Right lobe of liver (tissue), 6 donors: ENCODE results near the gene DUXA. TPM values are rescaled to one million over a fixed set of nuclear protein-coding genes. Genes with fewer than 3 reads are reported as not detected.
"Not testable (repeated sequence)": the region's sequence is repeated elsewhere in the genome, so short reads cannot be mapped to it uniquely, and the experiment has no call there.

ENCODE experiments used
- ATAC-seq, 4 donors: fragments of 200-7000 bp; cut with Tn5 transposase; one replicate each; pipeline ENCODE4 v1.9.1; 2020; ENCODE audit warnings: mild to moderate bottlenecking in 4 of 4, moderate library complexity in 4 of 4
- DNase-seq, 3 donors: peaks; one replicate each; pipeline ENCODE4 v3.0.0-alpha.2; 2020
- H3K27ac ChIP-seq, 3 donors: fragments of 200-600 bp; one replicate each; pipeline ENCODE4 v1.8.0; 2022
- H3K27me3 ChIP-seq, 2 donors: fragments of 200-600 bp; one replicate each; pipeline ENCODE4 v1.8.0; 2022
- H3K36me3 ChIP-seq, 4 donors: fragments of 200-600 bp; sonication (generic) in 1 of 4; one replicate each; pipeline versions ENCODE4 v1.5.1 to v1.8.0; 2017 to 2022; ENCODE audit warnings: control low read depth in 1 of 4
- H3K4me1 ChIP-seq, 4 donors: fragments of 200-600 bp; sonication (generic) in 1 of 4; one replicate each; pipeline versions ENCODE4 v1.5.1 to v1.8.0; 2017 to 2022; ENCODE audit warnings: control low read depth in 1 of 4
- H3K4me3 ChIP-seq, 3 donors: fragments of 200-600 bp; one replicate each; pipeline ENCODE4 v1.8.0; 2022
- H3K9me3 ChIP-seq, 4 donors: fragments of 200-600 bp; sonication (generic) in 1 of 4; one replicate each; pipeline versions ENCODE4 v1.5.1 to v1.8.0; 2017 to 2022; ENCODE audit warnings: control low read depth in 1 of 4
- CTCF ChIP-seq, 4 donors: fragments of 200-600 bp in 3 of 4; fragments of 450-650 bp in 1 of 4; IDR thresholded peaks; one replicate each; pipeline versions ENCODE4 v1.5.1 to v1.8.0; 2016 to 2022; ENCODE audit warnings: antibody characterized with exemption in 4 of 4, mild to moderate bottlenecking in 2 of 4
- POLR2A ChIP-seq: fragments of 450-650 bp; IDR thresholded peaks from one replicate; pipeline ENCODE4 v1.6.1; 2017; ENCODE audit warnings: antibody characterized with exemption, mild to moderate bottlenecking
- WGBS: methylation state at CpG from one replicate; pipeline ENCODE4 v1.1.6; 2018; ENCODE audit warnings: low coverage, low lambda C conversion rate; ENCODE audit not compliant: insufficient coverage; ENCODE audit errors: missing lambda C conversion rate; 5-methylcytosine and 5-hydroxymethylcytosine counted together
- intact Hi-C, 2 donors: fragments of 100-400 bp; cut with DNase I; formaldehyde crosslinking; loops; one replicate each; pipeline versions ENCODE4 v1.11.2 to v1.14.1; 2022
- total RNA-seq, 6 experiments: library from RNA; depleted of rRNA in 2 of 6; stranded (reverse); fragments of >200 nt in 2 of 6; fragmentation: NEBNext Ultra II Directional in 3 of 6; extraction: Animal tissue kit (Norgen Biotek cat#: 25700) in 3 of 6; gene quantifications; one replicate each; pipeline versions ENCODE4 v1.1.0 to v1.2.4, GENCODE V29; 2016 to 2023
- donor health status: DM: no; HTN: yes; CAD: no.
- donor health status: DM: no; HTN: no; CAD: no.
- donor health status: DM: no; HTN: no; CAD: no.
- donor health status: DM: no; HTN: yes; CAD: no.
- donor health status: DM: no; HTN: yes; CAD: no.

Gene DUXA
- total RNA-seq, 6 experiments from 2014 or later, result not detected

GRCh38 chr19:57141699-57142098, 25.6 kb downstream of the DUXA start:
- DNase-seq (no peak), ATAC-seq (no peak)
- 80% methylated on average over 2 of the region's 4 CpGs for WGBS
- Histone ChIP-seq H3K4me3 (no peak overlapping the region), H3K4me1 (no peaks in the 10 kb centered on the region), H3K9me3 (no peaks in the 10 kb centered on the region), H3K27ac (no peak overlapping the region), H3K36me3 (no peaks in the 10 kb centered on the region), H3K27me3 (no peaks in the 10 kb centered on the region)
- no peak for TF ChIP-seq CTCF (IDR thresholded peaks at IDR 0.05)
- TF ChIP-seq POLR2A, result no peak
- intact Hi-C loops, result no loop called here

GRCh38 chr19:57135797-57136196, 31.5 kb downstream of the DUXA start:
- no peak overlapping the region for H3K27ac ChIP-seq
- TF ChIP-seq POLR2A (no peak), CTCF (IDR thresholded peaks at IDR 0.05) (no peak)
- ATAC-seq (no peak), DNase-seq (no peak)
- no peak overlapping the region for H3K4me3 ChIP-seq
- no peaks in the 10 kb centered on the region for H3K4me1 ChIP-seq
- H3K27me3 ChIP-seq, result no peaks in the 10 kb centered on the region
- intact Hi-C loops, result no loop called here
- 66% methylated on average over 6 of the region's 6 CpGs for WGBS
- H3K36me3 ChIP-seq, result no peaks in the 10 kb centered on the region
- no peaks in the 10 kb centered on the region for H3K9me3 ChIP-seq

DNA sequence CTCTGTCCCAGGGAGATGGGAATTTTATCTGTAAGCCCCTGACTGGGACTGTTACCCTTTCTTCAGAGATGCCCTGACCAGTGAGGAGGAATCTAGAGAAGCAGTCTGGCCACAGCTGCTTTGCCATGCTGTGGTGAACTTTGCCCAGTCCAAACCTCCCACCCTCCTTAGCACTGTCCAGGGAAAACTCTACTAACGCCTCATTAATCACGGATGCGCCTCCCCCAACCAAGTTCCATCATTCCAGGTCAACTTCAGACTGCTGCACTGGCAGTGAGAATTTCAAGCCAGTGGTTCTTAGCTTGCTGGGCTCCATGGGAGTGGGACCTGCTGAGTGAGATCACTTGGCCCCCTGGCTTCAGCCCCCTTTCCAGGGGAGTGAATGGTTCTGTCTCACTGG, 39.9 kb downstream of the DUXA start:
- intact Hi-C loops, DNase-seq, ATAC-seq, H3K4me3 ChIP-seq, H3K27ac ChIP-seq, H3K9me3 ChIP-seq, H3K27me3 ChIP-seq, H3K4me1 ChIP-seq, H3K36me3 ChIP-seq: not testable (repeated sequence)
- 80% methylated on average over 1 of the region's 3 CpGs for WGBS

DNA sequence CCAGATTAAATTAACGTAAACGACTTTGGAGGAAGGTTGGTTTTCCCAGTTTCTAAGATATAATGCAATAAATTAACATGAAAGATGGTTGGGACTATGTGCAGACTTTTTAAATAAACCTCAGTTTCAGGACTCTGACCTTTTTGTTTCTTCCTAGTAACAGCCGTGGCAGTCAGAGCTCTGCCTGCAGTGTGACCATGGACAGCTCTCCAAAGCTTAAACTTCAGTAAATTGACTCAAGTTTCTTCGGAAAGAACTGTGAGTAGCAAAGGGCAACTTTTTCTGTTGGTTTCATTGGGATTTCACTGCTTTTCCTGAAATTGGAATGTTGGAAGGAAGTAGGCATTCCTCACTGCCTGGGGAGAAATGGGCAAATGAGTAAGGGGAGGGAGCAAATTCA, 43.4 kb downstream of the DUXA start:
- Histone ChIP-seq H3K27ac (no peak overlapping the region), H3K4me1 (no peaks in the 10 kb centered on the region), H3K36me3 (no peaks in the 10 kb centered on the region), H3K4me3 (no peak overlapping the region), H3K27me3 (no peaks in the 10 kb centered on the region), H3K9me3 (no peaks in the 10 kb centered on the region)
- intact Hi-C loops, result no loop called here
- TF ChIP-seq POLR2A (no peak), CTCF (IDR thresholded peaks at IDR 0.05) (no peak)
- ATAC-seq (no peak), DNase-seq (no peak)
- WGBS, result 20% methylated on average over 4 of the region's 4 CpGs

- Histone ChIP-seq H3K4me3 (no peak overlapping the region), H3K27ac (no peak overlapping the region), H3K9me3 (no peaks in the 10 kb centered on the region), H3K4me1 (no peaks in the 10 kb centered on the region), H3K27me3 (no peaks in the 10 kb centered on the region), H3K36me3 (no peaks in the 10 kb centered on the region)
- intact Hi-C loops, result no loop called here
- TF ChIP-seq CTCF (IDR thresholded peaks at IDR 0.05) (no peak), POLR2A (no peak)
- ATAC-seq (no peak), DNase-seq (no peak)
- WGBS, result 78% methylated on average over 7 of the region's 32 CpGs
Observed at GRCh38 chr19:57118848-57119247, 48.4 kb downstream of the DUXA start.

- H3K27me3 ChIP-seq, H3K27ac ChIP-seq, H3K36me3 ChIP-seq, DNase-seq, H3K4me3 ChIP-seq, ATAC-seq, H3K4me1 ChIP-seq, intact Hi-C loops: not testable (repeated sequence)
- H3K9me3 ChIP-seq, result peaks cover 0 to 12% (median 7%) of the 10 kb centered on the region in 4 donors
- WGBS, result 39% methylated on average over 2 of the region's 7 CpGs
Observed at GRCh38 chr19:57113501-57113900, 53.8 kb downstream of the DUXA start.
